Measurements from ENCODE around the gene CALD1. TPM values are rescaled to one million over a fixed set of nuclear protein-coding genes. Genes with fewer than 3 reads are reported as not detected.

CALD1 gene
- polyA plus RNA-seq, 1 donor from 2014 or later = 8.0 TPM

DNA sequence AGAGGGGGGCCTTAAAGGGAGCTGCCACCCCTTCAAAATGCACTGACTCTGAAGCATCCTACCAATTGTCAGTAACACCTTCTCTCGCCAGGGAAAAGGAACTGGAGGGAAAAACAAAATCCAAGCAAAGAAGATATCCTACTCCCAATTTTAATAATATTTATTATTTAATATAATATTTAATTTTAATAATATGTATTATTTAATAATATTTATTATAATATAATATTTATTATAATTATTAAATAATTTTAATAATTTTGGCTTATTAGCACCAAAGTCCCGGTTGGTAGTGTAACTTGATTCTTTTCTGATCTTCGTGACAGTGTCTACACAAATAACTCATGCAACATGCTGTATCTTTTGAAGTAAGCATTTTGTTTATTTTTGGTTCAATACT lies 148.3 kb downstream of the CALD1 start:
- H3K9me3 ChIP-seq (ENCODE audit: low read length) = no peaks in the 10 kb centered on the region
- no peaks in the 10 kb centered on the region for H3K27me3 ChIP-seq (ENCODE audit: insufficient read depth, low read depth, low read length)
- no peak overlapping the region for H3K4me2 ChIP-seq (ENCODE audit: low read length)
- H3K79me2 ChIP-seq (replicated peaks; ENCODE audit: insufficient read depth, low read length) = no peaks in the 10 kb centered on the region
- no peaks in the 10 kb centered on the region for H3F3A ChIP-seq (ENCODE audit: insufficient read depth, low read length, poor library complexity, severe bottlenecking)
- no peak overlapping the region for H2AFZ ChIP-seq (ENCODE audit: low read depth, low read length)
- H4K20me1 ChIP-seq (ENCODE audit: insufficient read depth) = no peaks in the 10 kb centered on the region
- no peak overlapping the region for H3K4me3 ChIP-seq (ENCODE audit: low read length)
- H3K36me3 ChIP-seq (ENCODE audit: insufficient read depth, low read length) = no peaks in the 10 kb centered on the region
- TF ChIP-seq, protein P1, sequence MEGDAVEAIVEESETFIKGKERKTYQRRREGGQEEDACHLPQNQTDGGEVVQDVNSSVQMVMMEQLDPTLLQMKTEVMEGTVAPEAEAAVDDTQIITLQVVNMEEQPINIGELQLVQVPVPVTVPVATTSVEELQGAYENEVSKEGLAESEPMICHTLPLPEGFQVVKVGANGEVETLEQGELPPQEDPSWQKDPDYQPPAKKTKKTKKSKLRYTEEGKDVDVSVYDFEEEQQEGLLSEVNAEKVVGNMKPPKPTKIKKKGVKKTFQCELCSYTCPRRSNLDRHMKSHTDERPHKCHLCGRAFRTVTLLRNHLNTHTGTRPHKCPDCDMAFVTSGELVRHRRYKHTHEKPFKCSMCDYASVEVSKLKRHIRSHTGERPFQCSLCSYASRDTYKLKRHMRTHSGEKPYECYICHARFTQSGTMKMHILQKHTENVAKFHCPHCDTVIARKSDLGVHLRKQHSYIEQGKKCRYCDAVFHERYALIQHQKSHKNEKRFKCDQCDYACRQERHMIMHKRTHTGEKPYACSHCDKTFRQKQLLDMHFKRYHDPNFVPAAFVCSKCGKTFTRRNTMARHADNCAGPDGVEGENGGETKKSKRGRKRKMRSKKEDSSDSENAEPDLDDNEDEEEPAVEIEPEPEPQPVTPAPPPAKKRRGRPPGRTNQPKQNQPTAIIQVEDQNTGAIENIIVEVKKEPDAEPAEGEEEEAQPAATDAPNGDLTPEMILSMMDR (IDR thresholded peaks at IDR 0.05; ENCODE audit: poor library complexity, severe bottlenecking) = no peak
- no peak for TF ChIP-seq MXI1 (conservative IDR thresholded peaks at IDR 0.05; ENCODE audit: poor library complexity, severe bottlenecking)
- no peak for TF ChIP-seq RAD21 (conservative IDR thresholded peaks at IDR 0.05)
- TF ChIP-seq TAF1 (IDR thresholded peaks at IDR 0.05; ENCODE audit: low read depth) = no peak
- TF ChIP-seq EZH2 (IDR thresholded peaks at IDR 0.05; ENCODE audit: borderline replicate concordance, insufficient read depth, low read length, poor library complexity, severe bottlenecking) = no peak
- TF ChIP-seq, protein P2, sequence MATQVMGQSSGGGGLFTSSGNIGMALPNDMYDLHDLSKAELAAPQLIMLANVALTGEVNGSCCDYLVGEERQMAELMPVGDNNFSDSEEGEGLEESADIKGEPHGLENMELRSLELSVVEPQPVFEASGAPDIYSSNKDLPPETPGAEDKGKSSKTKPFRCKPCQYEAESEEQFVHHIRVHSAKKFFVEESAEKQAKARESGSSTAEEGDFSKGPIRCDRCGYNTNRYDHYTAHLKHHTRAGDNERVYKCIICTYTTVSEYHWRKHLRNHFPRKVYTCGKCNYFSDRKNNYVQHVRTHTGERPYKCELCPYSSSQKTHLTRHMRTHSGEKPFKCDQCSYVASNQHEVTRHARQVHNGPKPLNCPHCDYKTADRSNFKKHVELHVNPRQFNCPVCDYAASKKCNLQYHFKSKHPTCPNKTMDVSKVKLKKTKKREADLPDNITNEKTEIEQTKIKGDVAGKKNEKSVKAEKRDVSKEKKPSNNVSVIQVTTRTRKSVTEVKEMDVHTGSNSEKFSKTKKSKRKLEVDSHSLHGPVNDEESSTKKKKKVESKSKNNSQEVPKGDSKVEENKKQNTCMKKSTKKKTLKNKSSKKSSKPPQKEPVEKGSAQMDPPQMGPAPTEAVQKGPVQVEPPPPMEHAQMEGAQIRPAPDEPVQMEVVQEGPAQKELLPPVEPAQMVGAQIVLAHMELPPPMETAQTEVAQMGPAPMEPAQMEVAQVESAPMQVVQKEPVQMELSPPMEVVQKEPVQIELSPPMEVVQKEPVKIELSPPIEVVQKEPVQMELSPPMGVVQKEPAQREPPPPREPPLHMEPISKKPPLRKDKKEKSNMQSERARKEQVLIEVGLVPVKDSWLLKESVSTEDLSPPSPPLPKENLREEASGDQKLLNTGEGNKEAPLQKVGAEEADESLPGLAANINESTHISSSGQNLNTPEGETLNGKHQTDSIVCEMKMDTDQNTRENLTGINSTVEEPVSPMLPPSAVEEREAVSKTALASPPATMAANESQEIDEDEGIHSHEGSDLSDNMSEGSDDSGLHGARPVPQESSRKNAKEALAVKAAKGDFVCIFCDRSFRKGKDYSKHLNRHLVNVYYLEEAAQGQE (IDR thresholded peaks at IDR 0.05; ENCODE audit: borderline replicate concordance) = no peak
- no peak for TF ChIP-seq EP300 (conservative IDR thresholded peaks at IDR 0.05; ENCODE audit: poor library complexity, severe bottlenecking)
- H3K27ac ChIP-seq (ENCODE audit: low read length) = no peak overlapping the region
- H3K9ac ChIP-seq (ENCODE audit: low read length) = no peak overlapping the region
- no peaks in the 10 kb centered on the region for H3K9me2 ChIP-seq (ENCODE audit: insufficient read depth, low read length)

DNA sequence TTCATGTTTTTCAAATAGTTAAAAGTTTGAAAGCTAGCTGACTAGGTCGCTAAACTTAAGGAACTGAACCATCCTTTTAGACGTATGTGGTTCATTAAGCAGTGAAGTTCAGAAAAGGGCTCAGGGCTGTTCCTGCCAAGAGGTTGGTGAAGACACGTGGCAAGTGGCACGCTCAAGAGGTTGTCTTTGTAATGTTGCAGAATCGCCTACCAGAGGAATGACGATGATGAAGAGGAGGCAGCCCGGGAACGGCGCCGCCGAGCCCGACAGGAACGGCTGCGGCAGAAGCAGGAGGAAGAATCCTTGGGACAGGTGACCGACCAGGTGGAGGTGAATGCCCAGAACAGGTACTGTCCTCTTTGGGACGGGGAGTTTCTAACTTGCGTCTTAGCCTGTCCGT lies 149.1 kb downstream of the CALD1 start:
- Histone ChIP-seq H2AFZ (ENCODE audit: low read depth, low read length) (no peak overlapping the region), H3K4me2 (ENCODE audit: low read length) (no peak overlapping the region), H3K27ac (ENCODE audit: low read length) (no peak overlapping the region), H3K79me2 (replicated peaks; ENCODE audit: insufficient read depth, low read length) (no peaks in the 10 kb centered on the region), H3K27me3 (ENCODE audit: insufficient read depth, low read depth, low read length) (no peaks in the 10 kb centered on the region), H3K9me3 (ENCODE audit: low read length) (no peaks in the 10 kb centered on the region), H3K4me3 (ENCODE audit: low read length) (no peak overlapping the region), H3K36me3 (ENCODE audit: insufficient read depth, low read length) (no peaks in the 10 kb centered on the region), H4K20me1 (ENCODE audit: insufficient read depth) (no peaks in the 10 kb centered on the region), H3K9me2 (ENCODE audit: insufficient read depth, low read length) (no peaks in the 10 kb centered on the region), H3K9ac (ENCODE audit: low read length) (no peak overlapping the region), H3F3A (ENCODE audit: insufficient read depth, low read length, poor library complexity, severe bottlenecking) (no peaks in the 10 kb centered on the region)
- TF ChIP-seq SMC3 (conservative IDR thresholded peaks at IDR 0.05; ENCODE audit: poor library complexity) = no peak
- TF ChIP-seq, protein P2 (IDR thresholded peaks at IDR 0.05; ENCODE audit: borderline replicate concordance) = no peak
- TF ChIP-seq TAF1 (IDR thresholded peaks at IDR 0.05; ENCODE audit: low read depth) = no peak
- TF ChIP-seq, protein P1 (IDR thresholded peaks at IDR 0.05; ENCODE audit: poor library complexity, severe bottlenecking) = no peak
- TF ChIP-seq MXI1 (conservative IDR thresholded peaks at IDR 0.05; ENCODE audit: poor library complexity, severe bottlenecking) = no peak
- TF ChIP-seq EP300 (conservative IDR thresholded peaks at IDR 0.05; ENCODE audit: poor library complexity, severe bottlenecking) = no peak
- TF ChIP-seq POLR2AphosphoS5 (IDR thresholded peaks at IDR 0.05) = no peak
- TF ChIP-seq RAD21 (conservative IDR thresholded peaks at IDR 0.05) = no peak
- no peak for TF ChIP-seq EZH2 (IDR thresholded peaks at IDR 0.05; ENCODE audit: borderline replicate concordance, insufficient read depth, low read length, poor library complexity, severe bottlenecking)
